ENCODE data around the gene HAO1.

The HAO1 gene

DNA sequence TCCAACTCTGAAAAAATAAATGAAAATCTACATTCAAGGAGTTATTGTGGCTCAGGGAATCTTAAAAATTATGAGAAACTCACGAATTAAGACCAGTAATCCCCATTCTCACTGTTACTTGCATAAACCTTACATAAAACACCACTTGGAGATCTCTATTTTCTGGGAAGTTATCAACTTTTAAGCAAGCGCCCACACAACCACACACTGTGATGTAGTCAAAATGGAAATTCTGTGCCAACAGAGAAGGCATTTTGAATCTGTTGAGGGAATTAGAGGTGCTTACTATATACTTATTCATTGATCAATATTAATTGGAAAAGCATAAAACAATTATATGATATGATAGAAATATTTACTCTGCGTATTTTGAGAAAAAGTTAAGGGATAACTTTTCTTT, 58.7 kb downstream of the HAO1 start:
- Histone ChIP-seq H3K36me3 (replicated peaks; ENCODE audit: insufficient read depth, low read length) (no peaks in the 10 kb centered on the region), H3K4me3 (ENCODE audit: low read length) (no peak overlapping the region), H3K4me1 (ENCODE audit: low read length) (peaks cover 13% of the 10 kb centered on the region), H3K27me3 (replicated peaks; ENCODE audit: insufficient read depth, low read length) (no peaks in the 10 kb centered on the region), H4K20me1 (ENCODE audit: insufficient read depth, low read length) (no peaks in the 10 kb centered on the region), H3K9me3 (replicated peaks; ENCODE audit: insufficient read depth, low read length) (no peaks in the 10 kb centered on the region), H3K27ac (ENCODE audit: low read length) (no peak overlapping the region), H3K79me2 (ENCODE audit: low read length) (no peaks in the 10 kb centered on the region), H3F3A (ENCODE audit: insufficient read depth, low read length) (no peaks in the 10 kb centered on the region), H3K9ac (ENCODE audit: low read length) (no peak overlapping the region), H3K4me2 (ENCODE audit: low read depth, low read length) (no peak overlapping the region), H2AFZ (ENCODE audit: low read length) (no peak overlapping the region), H3K9me2 (replicated peaks; ENCODE audit: insufficient read depth, low read length) (no peaks in the 10 kb centered on the region)
- TF ChIP-seq EZH2 (optimal IDR thresholded peaks at IDR 0.05; ENCODE audit: low read depth, low read length) (no peak), EZH2phosphoT487 (IDR thresholded peaks at IDR 0.05; ENCODE audit: low read length) (no peak)
- TF ChIP-seq, protein P1, sequence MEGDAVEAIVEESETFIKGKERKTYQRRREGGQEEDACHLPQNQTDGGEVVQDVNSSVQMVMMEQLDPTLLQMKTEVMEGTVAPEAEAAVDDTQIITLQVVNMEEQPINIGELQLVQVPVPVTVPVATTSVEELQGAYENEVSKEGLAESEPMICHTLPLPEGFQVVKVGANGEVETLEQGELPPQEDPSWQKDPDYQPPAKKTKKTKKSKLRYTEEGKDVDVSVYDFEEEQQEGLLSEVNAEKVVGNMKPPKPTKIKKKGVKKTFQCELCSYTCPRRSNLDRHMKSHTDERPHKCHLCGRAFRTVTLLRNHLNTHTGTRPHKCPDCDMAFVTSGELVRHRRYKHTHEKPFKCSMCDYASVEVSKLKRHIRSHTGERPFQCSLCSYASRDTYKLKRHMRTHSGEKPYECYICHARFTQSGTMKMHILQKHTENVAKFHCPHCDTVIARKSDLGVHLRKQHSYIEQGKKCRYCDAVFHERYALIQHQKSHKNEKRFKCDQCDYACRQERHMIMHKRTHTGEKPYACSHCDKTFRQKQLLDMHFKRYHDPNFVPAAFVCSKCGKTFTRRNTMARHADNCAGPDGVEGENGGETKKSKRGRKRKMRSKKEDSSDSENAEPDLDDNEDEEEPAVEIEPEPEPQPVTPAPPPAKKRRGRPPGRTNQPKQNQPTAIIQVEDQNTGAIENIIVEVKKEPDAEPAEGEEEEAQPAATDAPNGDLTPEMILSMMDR (IDR thresholded peaks at IDR 0.05; ENCODE audit: low read length) = no peak
- no peak for DNase-seq

DNA sequence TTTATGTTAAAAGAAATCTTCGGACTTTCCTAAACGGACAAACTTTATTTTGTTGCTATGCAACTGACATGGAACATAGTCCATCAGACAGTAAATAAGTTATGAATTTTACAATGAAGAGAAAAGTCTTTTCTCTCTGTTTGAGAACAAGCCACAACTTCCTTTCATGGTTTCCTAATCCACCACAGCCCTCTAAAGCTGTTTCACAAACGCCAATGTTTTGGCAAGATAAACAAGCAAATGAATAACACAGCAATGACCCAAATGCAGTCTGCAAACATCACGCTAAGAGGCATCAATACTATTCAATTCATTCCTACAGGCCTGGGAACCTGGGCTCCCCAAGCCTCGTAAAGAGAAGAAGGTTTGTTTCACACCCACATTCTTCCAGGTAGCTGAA, 60.4 kb downstream of the HAO1 start:
- no peak overlapping the region for H3K9ac ChIP-seq (ENCODE audit: low read length)
- peaks cover 13% of the 10 kb centered on the region for H3K4me1 ChIP-seq (ENCODE audit: low read length)
- no peaks in the 10 kb centered on the region for H3K9me2 ChIP-seq (replicated peaks; ENCODE audit: insufficient read depth, low read length)
- H3K4me3 ChIP-seq (ENCODE audit: low read length) = no peak overlapping the region
- peak overlapping the region; percentile 34; the same call in 1 of the 2 replicates for H3K4me2 ChIP-seq (ENCODE audit: low read depth, low read length)
- H3K36me3 ChIP-seq (replicated peaks; ENCODE audit: insufficient read depth, low read length) = no peaks in the 10 kb centered on the region
- no peaks in the 10 kb centered on the region for H4K20me1 ChIP-seq (ENCODE audit: insufficient read depth, low read length)
- H3F3A ChIP-seq (ENCODE audit: insufficient read depth, low read length) = no peaks in the 10 kb centered on the region
- H3K27ac ChIP-seq (ENCODE audit: low read length) = no peak overlapping the region
- no peaks in the 10 kb centered on the region for H3K9me3 ChIP-seq (replicated peaks; ENCODE audit: insufficient read depth, low read length)
- no peak overlapping the region for H2AFZ ChIP-seq (ENCODE audit: low read length)
- H3K79me2 ChIP-seq (ENCODE audit: low read length) = no peaks in the 10 kb centered on the region
- DNase-seq = peak; percentile 53
- H3K27me3 ChIP-seq (replicated peaks; ENCODE audit: insufficient read depth, low read length) = no peaks in the 10 kb centered on the region
- TF ChIP-seq, protein P1 (IDR thresholded peaks at IDR 0.05; ENCODE audit: low read length) = no peak
- TF ChIP-seq EZH2phosphoT487 (IDR thresholded peaks at IDR 0.05; ENCODE audit: low read length) = no peak
- no peak for TF ChIP-seq EZH2 (optimal IDR thresholded peaks at IDR 0.05; ENCODE audit: low read depth, low read length)

DNA sequence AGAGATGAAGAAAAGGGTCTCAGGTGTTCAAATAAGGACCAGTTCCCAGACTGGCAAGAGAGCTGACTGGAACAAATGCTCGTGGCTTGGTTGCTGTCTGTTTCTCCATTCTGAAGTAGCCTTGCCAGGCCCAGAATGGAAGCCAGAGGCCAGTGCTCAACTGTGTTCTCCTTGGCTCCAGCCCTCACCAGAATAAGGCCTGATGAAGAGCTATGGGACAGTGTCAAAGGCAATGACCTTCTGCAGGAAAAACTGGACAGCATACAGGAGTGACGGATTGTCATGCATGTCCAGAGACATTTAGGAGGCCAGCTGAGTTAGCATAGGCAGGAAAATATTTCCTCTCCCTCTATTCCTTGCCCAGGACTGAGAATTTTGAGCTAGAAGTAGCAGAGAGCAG, 72.2 kb downstream of the HAO1 start:
- Histone ChIP-seq H4K20me1 (ENCODE audit: insufficient read depth, low read length) (no peaks in the 10 kb centered on the region), H3K79me2 (ENCODE audit: low read length) (no peaks in the 10 kb centered on the region)

More for the DNA sequence above, 72.2 kb downstream of the HAO1 start:
- Histone ChIP-seq H3K27me3 (replicated peaks; ENCODE audit: insufficient read depth, low read length) (no peaks in the 10 kb centered on the region), H3K4me1 (ENCODE audit: low read length) (no peaks in the 10 kb centered on the region), H3K4me2 (ENCODE audit: low read depth, low read length) (no peak overlapping the region), H2AFZ (ENCODE audit: low read length) (no peak overlapping the region), H3K9me3 (replicated peaks; ENCODE audit: insufficient read depth, low read length) (no peaks in the 10 kb centered on the region), H3K4me3 (ENCODE audit: low read length) (no peak overlapping the region), H3F3A (ENCODE audit: insufficient read depth, low read length) (no peaks in the 10 kb centered on the region), H3K9me2 (replicated peaks; ENCODE audit: insufficient read depth, low read length) (no peaks in the 10 kb centered on the region), H3K9ac (ENCODE audit: low read length) (no peak overlapping the region), H3K27ac (ENCODE audit: low read length) (no peak overlapping the region), H3K36me3 (replicated peaks; ENCODE audit: insufficient read depth, low read length) (no peaks in the 10 kb centered on the region)
- DNase-seq = no peak
- TF ChIP-seq, protein P1 (IDR thresholded peaks at IDR 0.05; ENCODE audit: low read length) = no peak
- TF ChIP-seq EZH2 (optimal IDR thresholded peaks at IDR 0.05; ENCODE audit: low read depth, low read length) (no peak), EZH2phosphoT487 (IDR thresholded peaks at IDR 0.05; ENCODE audit: low read length) (no peak)

Data from MM.1S (cell line).